ENCODE measurements around the gene NLRP10. TPM values are rescaled to one million over a fixed set of nuclear protein-coding genes. Genes with fewer than 3 reads are reported as not detected.

NLRP10 gene
- total RNA-seq, 2 experiments from 2014 or later: not detected

- Histone ChIP-seq H3K36me3 (ENCODE audit: insufficient read depth, low read length) (no peaks in the 10 kb centered on the region), H3K4me3 (ENCODE audit: low read depth, low read length, poor library complexity, severe bottlenecking) (no peak overlapping the region), H3K27ac (ENCODE audit: low read depth, low read length, poor library complexity, severe bottlenecking) (no peak overlapping the region), H2AFZ (ENCODE audit: low read length) (no peak overlapping the region), H3K9me2 (ENCODE audit: insufficient read depth, low read length) (no peaks in the 10 kb centered on the region), H3K79me2 (ENCODE audit: insufficient read depth, low read depth, low read length) (no peaks in the 10 kb centered on the region), H3K9me3 (ENCODE audit: low read length) (peaks cover 6% of the 10 kb centered on the region; the same call in 1 of the 2 replicates), H3K4me2 (ENCODE audit: low read length) (no peak overlapping the region), H3K4me1 (ENCODE audit: insufficient read depth, low read length, poor library complexity, severe bottlenecking) (no peaks in the 10 kb centered on the region), H4K20me1 (ENCODE audit: insufficient read depth, low read length) (no peaks in the 10 kb centered on the region)
- intact Hi-C loops (cut with micrococcal nuclease; ENCODE audit: unreplicated experiment): no loop called here
- no TSS peak for BruUV-seq (replicated peaks)
- no peak for DNase-seq (ENCODE audit: low spot score)
- CTCF ChIA-PET (ENCODE audit: unreplicated experiment): no interaction called here
- POLR2A ChIA-PET: no interaction called here
- TF ChIP-seq CTCF (conservative IDR thresholded peaks at IDR 0.05; ENCODE audit: low read length) (no peak), EZH2phosphoT487 (IDR thresholded peaks at IDR 0.05; ENCODE audit: borderline replicate concordance, low read depth, low read length) (no peak)
These were observed 10.1 kb downstream of the NLRP10 start for GRCh38 chr11:7955191-7955590.

GRCh38 chr11:7949934-7950333 lies 15.3 kb downstream of the NLRP10 start:
- Histone ChIP-seq H3K4me1 (ENCODE audit: insufficient read depth, low read length, poor library complexity, severe bottlenecking) (no peaks in the 10 kb centered on the region), H4K20me1 (ENCODE audit: insufficient read depth, low read length) (no peaks in the 10 kb centered on the region), H3K9me2 (ENCODE audit: insufficient read depth, low read length) (no peaks in the 10 kb centered on the region), H3K79me2 (ENCODE audit: insufficient read depth, low read depth, low read length) (no peaks in the 10 kb centered on the region), H2AFZ (ENCODE audit: low read length) (no peak overlapping the region), H3K27ac (ENCODE audit: low read depth, low read length, poor library complexity, severe bottlenecking) (no peak overlapping the region), H3K9me3 (ENCODE audit: low read length) (no peaks in the 10 kb centered on the region), H3K36me3 (ENCODE audit: insufficient read depth, low read length) (no peaks in the 10 kb centered on the region), H3K4me3 (ENCODE audit: low read depth, low read length, poor library complexity, severe bottlenecking) (no peak overlapping the region), H3K4me2 (ENCODE audit: low read length) (no peak overlapping the region)
- TF ChIP-seq EZH2phosphoT487 (IDR thresholded peaks at IDR 0.05; ENCODE audit: borderline replicate concordance, low read depth, low read length) (no peak), CTCF (conservative IDR thresholded peaks at IDR 0.05; ENCODE audit: low read length) (no peak)
- no peak for DNase-seq (ENCODE audit: low spot score)
- ChIA-PET CTCF (ENCODE audit: unreplicated experiment) (no interaction called here), POLR2A (interaction anchor here (0.6 to 1.4 kb wide), 3 partner anchors 10 to 96 kb away, joined by 3 to 4 read pairs (median 3); no protein-coding TSS in a partner anchor)
- intact Hi-C loops (cut with micrococcal nuclease; ENCODE audit: unreplicated experiment): no loop called here
- BruUV-seq (replicated peaks): no TSS peak

GRCh38 chr11:7944123-7944522 lies 21.1 kb downstream of the NLRP10 start:
- Histone ChIP-seq H3K4me1 (ENCODE audit: insufficient read depth, low read length, poor library complexity, severe bottlenecking) (no peaks in the 10 kb centered on the region), H3K79me2 (ENCODE audit: insufficient read depth, low read depth, low read length) (no peaks in the 10 kb centered on the region), H3K4me3 (ENCODE audit: low read depth, low read length, poor library complexity, severe bottlenecking) (no peak overlapping the region), H3K9me3 (ENCODE audit: low read length) (peaks cover 24% of the 10 kb centered on the region), H3K9me2 (ENCODE audit: insufficient read depth, low read length) (no peaks in the 10 kb centered on the region), H3K4me2 (ENCODE audit: low read length) (no peak overlapping the region), H3K27ac (ENCODE audit: low read depth, low read length, poor library complexity, severe bottlenecking) (no peak overlapping the region), H3K36me3 (ENCODE audit: insufficient read depth, low read length) (no peaks in the 10 kb centered on the region), H4K20me1 (ENCODE audit: insufficient read depth, low read length) (no peaks in the 10 kb centered on the region), H2AFZ (ENCODE audit: low read length) (no peak overlapping the region)
- BruUV-seq (replicated peaks): no TSS peak
- POLR2A ChIA-PET: interaction anchor here (0.6 kb wide), 1 partner anchor 1160 kb away, joined by 3 read pairs; no protein-coding TSS in a partner anchor
- TF ChIP-seq CTCF (conservative IDR thresholded peaks at IDR 0.05; ENCODE audit: low read length) (no peak), EZH2phosphoT487 (IDR thresholded peaks at IDR 0.05; ENCODE audit: borderline replicate concordance, low read depth, low read length) (no peak)
- CTCF ChIA-PET (ENCODE audit: unreplicated experiment): no interaction called here
- intact Hi-C loops (cut with micrococcal nuclease; ENCODE audit: unreplicated experiment): no loop called here
- DNase-seq (ENCODE audit: low spot score): no peak
